HL-60 (cell line): ENCODE data around the gene AP2A2.

Source experiments
- DNase-seq, 2 experiments: peaks; one replicate each; pipeline ENCODE4 v3.0.0-alpha.2; 2010 to 2020; ENCODE audit warnings: low read depth in 1 of 2, low spot score in 1 of 2
- H3K27ac ChIP-seq: fragments of 250-450 bp; sonication (Bioruptor Pico); replicated peaks from 2 replicates; pipeline ENCODE4 v1.5.1; 2020; ENCODE audit warnings: mild to moderate bottlenecking, moderate library complexity
- H3K27me3 ChIP-seq: fragments of 250-450 bp; sonication (Bioruptor Pico); 2 replicates; pipeline ENCODE4 v1.5.1; 2021; ENCODE audit warnings: mild to moderate bottlenecking, moderate library complexity; ENCODE audit not compliant: insufficient read depth, poor library complexity, severe bottlenecking
- H3K4me3 ChIP-seq: replicated peaks from 2 replicates; pipeline ENCODE4 v1.5.1; 2011; ENCODE audit warnings: mild to moderate bottlenecking, control low read depth, low read length; ENCODE audit not compliant: insufficient read depth
- CTCF ChIP-seq: IDR thresholded peaks from one replicate; pipeline ENCODE4 v1.5.1; 2011; ENCODE audit warnings: low read length, control low read depth, inconsistent platforms; ENCODE audit not compliant: insufficient read depth
- GABPA ChIP-seq: IDR thresholded peaks from 2 replicates; pipeline ENCODE4 v1.6.1; 2012; ENCODE audit warnings: low read depth
- POLR2AphosphoS5 ChIP-seq: IDR thresholded peaks from 2 replicates; pipeline ENCODE4 v1.6.1; 2012; ENCODE audit warnings: low read depth
- SPI1 ChIP-seq: IDR thresholded peaks from 2 replicates; pipeline ENCODE4 v1.6.1; 2012; ENCODE audit warnings: low read depth, mild to moderate bottlenecking, borderline replicate concordance
- TF ChIP-seq, protein P1 (sequence below): IDR thresholded peaks from 2 replicates; pipeline ENCODE4 v1.6.1; 2012; ENCODE audit warnings: low read depth; ENCODE audit not compliant: insufficient replicate concordance

Gene AP2A2

GRCh38 chr11:993632-994167 is 68.0 kb downstream of the AP2A2 start:
- Histone ChIP-seq H3K27ac (no peak overlapping the region), H3K27me3 (no peaks in the 10 kb centered on the region), H3K4me3 (no peak overlapping the region)
- TF ChIP-seq GABPA, result no peak
- TF ChIP-seq, protein P1, sequence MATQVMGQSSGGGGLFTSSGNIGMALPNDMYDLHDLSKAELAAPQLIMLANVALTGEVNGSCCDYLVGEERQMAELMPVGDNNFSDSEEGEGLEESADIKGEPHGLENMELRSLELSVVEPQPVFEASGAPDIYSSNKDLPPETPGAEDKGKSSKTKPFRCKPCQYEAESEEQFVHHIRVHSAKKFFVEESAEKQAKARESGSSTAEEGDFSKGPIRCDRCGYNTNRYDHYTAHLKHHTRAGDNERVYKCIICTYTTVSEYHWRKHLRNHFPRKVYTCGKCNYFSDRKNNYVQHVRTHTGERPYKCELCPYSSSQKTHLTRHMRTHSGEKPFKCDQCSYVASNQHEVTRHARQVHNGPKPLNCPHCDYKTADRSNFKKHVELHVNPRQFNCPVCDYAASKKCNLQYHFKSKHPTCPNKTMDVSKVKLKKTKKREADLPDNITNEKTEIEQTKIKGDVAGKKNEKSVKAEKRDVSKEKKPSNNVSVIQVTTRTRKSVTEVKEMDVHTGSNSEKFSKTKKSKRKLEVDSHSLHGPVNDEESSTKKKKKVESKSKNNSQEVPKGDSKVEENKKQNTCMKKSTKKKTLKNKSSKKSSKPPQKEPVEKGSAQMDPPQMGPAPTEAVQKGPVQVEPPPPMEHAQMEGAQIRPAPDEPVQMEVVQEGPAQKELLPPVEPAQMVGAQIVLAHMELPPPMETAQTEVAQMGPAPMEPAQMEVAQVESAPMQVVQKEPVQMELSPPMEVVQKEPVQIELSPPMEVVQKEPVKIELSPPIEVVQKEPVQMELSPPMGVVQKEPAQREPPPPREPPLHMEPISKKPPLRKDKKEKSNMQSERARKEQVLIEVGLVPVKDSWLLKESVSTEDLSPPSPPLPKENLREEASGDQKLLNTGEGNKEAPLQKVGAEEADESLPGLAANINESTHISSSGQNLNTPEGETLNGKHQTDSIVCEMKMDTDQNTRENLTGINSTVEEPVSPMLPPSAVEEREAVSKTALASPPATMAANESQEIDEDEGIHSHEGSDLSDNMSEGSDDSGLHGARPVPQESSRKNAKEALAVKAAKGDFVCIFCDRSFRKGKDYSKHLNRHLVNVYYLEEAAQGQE, result no peak
- TF ChIP-seq CTCF, result no peak
- TF ChIP-seq POLR2AphosphoS5, result no peak
- TF ChIP-seq SPI1, result no peak
- DNase-seq, result no peak

- no peak overlapping the region for H3K27ac ChIP-seq
- H3K4me3 ChIP-seq, result no peak overlapping the region
- DNase-seq, result no peak
Observed at GRCh38 chr11:995044-995751, 69.5 kb downstream of the AP2A2 start.

More at GRCh38 chr11:995044-995751, 69.5 kb downstream of the AP2A2 start:
- H3K27me3 ChIP-seq, result no peaks in the 10 kb centered on the region
- TF ChIP-seq, protein P1, result no peak
- TF ChIP-seq SPI1 (0 out of 2 replicates have a peak, but pooled peaks have one; percentile 9), CTCF (no peak), GABPA (no peak), POLR2AphosphoS5 (no peak)
